VCaP (cell line): ENCODE measurements around the gene CASP1.
"Not testable (repeated sequence)": the region's sequence is repeated elsewhere in the genome, so short reads cannot be mapped to it uniquely, and the experiment has no call there.

Experiments used
- H3K27ac ChIP-seq: fragments of 450-650 bp; 2 replicates; pipeline ENCODE4 v1.5.1; 2017
- CTCF ChIP-seq: fragments of 450-650 bp; conservative IDR thresholded peaks from 2 replicates; pipeline ENCODE4 v1.5.1; 2017; ENCODE audit warnings: mild to moderate bottlenecking, moderate library complexity

Gene CASP1

GRCh38 chr11:105034813-105035620 lies at the start of gene CASP1:
Gene CASP1, minus strand, starts transcription at chr11:105035144. Its CDS starts 31 bp downstream, at chr11:105035113.
- no peak for TF ChIP-seq CTCF
- H3K27ac ChIP-seq = no peak within 1 kb of the TSS

- no peak overlapping the region for H3K27ac ChIP-seq
- TF ChIP-seq CTCF = no peak
Observed at GRCh38 chr11:105081412-105082150, 46.6 kb upstream of the CASP1 start.

- H3K27ac ChIP-seq = not testable (repeated sequence)
Observed at GRCh38 chr11:105080171-105080906, 45.4 kb upstream of the CASP1 start.

- no peak overlapping the region for H3K27ac ChIP-seq
- TF ChIP-seq CTCF = no peak
Observed at GRCh38 chr11:105078283-105078682, 43.3 kb upstream of the CASP1 start.

- H3K27ac ChIP-seq = not testable (repeated sequence)
Observed at GRCh38 chr11:105077141-105077790, 42.3 kb upstream of the CASP1 start.

- TF ChIP-seq CTCF = no peak
- no peak overlapping the region for H3K27ac ChIP-seq
Observed at GRCh38 chr11:105074166-105074530, 39.2 kb upstream of the CASP1 start.

GRCh38 chr11:105073456-105074165 lies 38.7 kb upstream of the CASP1 start:
- H3K27ac ChIP-seq = no peak overlapping the region
- no peak for TF ChIP-seq CTCF

GRCh38 chr11:105072080-105072479 lies 37.1 kb upstream of the CASP1 start:
- H3K27ac ChIP-seq = not testable (repeated sequence)
